K562 (cell line): Measurements from ENCODE around the gene ROM1. TPM values are rescaled to one million over a fixed set of nuclear protein-coding genes. Genes with fewer than 3 reads are reported as not detected.

Experiments used
- ARID1B ChIP-seq: fragments of 450-650 bp; IDR thresholded peaks from 2 replicates; pipeline ENCODE4 v1.6.1; 2016; ENCODE audit warnings: antibody characterized with exemption, mild to moderate bottlenecking, inconsistent platforms
- CGGBP1 ChIP-seq: fragments of 250-450 bp; sonication (Bioruptor Pico); IDR thresholded peaks from 2 replicates; pipeline ENCODE4 v1.9.0; 2021; ENCODE audit warnings: mild to moderate bottlenecking
- CREB3L1 ChIP-seq: fragments of 450-650 bp; IDR thresholded peaks from 2 replicates; pipeline ENCODE4 v1.6.1; 2014; ENCODE audit warnings: low read depth, mild to moderate bottlenecking, moderate library complexity, borderline replicate concordance
- E2F1 ChIP-seq: sonication (generic); formaldehyde crosslinking; IDR thresholded peaks from 2 replicates; pipeline ENCODE4 v1.8.1; 2023; ENCODE audit warnings: mild to moderate bottlenecking, missing genetic modification reagents, moderate library complexity
- ID3 ChIP-seq, 2 experiments: fragments of 250-450 bp in 1 of 2; fragments of 450-650 bp in 1 of 2; sonication (Bioruptor Pico) in 1 of 2; IDR thresholded peaks; 2 replicates each; pipeline versions ENCODE4 v1.6.1 to v1.8.0; 2016 to 2021; ENCODE audit warnings: mild to moderate bottlenecking in 2 of 2, moderate library complexity in 2 of 2, missing compliant biosample characterization in 1 of 2, missing genetic modification characterization in 1 of 2
- KDM5B ChIP-seq: fragments of 200-600 bp; sonication (generic); IDR thresholded peaks from 2 replicates; pipeline ENCODE4 v1.6.1; 2012; ENCODE audit warnings: low read depth, mild to moderate bottlenecking, moderate library complexity, low read length, control low read depth, inconsistent platforms; ENCODE audit not compliant: insufficient replicate concordance
- MTF1 ChIP-seq: fragments of 250-450 bp; sonication (Bioruptor Pico); IDR thresholded peaks from 2 replicates; pipeline ENCODE4 v1.9.0; 2021; ENCODE audit warnings: moderate library complexity, mild to moderate bottlenecking, inconsistent platforms, borderline replicate concordance
- NR2C1 ChIP-seq, 2 experiments: fragments of 450-650 bp; IDR thresholded peaks; 2 replicates each; pipeline ENCODE4 v1.6.1; 2017; ENCODE audit warnings: mild to moderate bottlenecking in 2 of 2, antibody characterized with exemption in 1 of 2, inconsistent platforms in 1 of 2, missing compliant biosample characterization in 1 of 2, missing genetic modification characterization in 1 of 2
- TFAP4 ChIP-seq: sonication (generic); formaldehyde crosslinking; IDR thresholded peaks from 2 replicates; pipeline ENCODE4 v1.8.0; 2022; ENCODE audit warnings: missing genetic modification reagents, mild to moderate bottlenecking, moderate library complexity, borderline replicate concordance
- ZNF318 ChIP-seq, 2 experiments: fragments of 450-650 bp; IDR thresholded peaks; 2 replicates each; pipeline ENCODE4 v1.6.1; 2016; ENCODE audit warnings: mild to moderate bottlenecking in 2 of 2, borderline replicate concordance in 1 of 2, low read depth in 1 of 2, moderate library complexity in 1 of 2
- ZZZ3 ChIP-seq: fragments of 450-650 bp; IDR thresholded peaks from 2 replicates; pipeline ENCODE4 v1.6.1; 2016; ENCODE audit warnings: antibody characterized with exemption, mild to moderate bottlenecking, moderate library complexity
- polyA plus RNA-seq, 8 experiments: library from polyadenylated mRNA; depleted of rRNA in 4 of 8; stranded (reverse) in 5 of 8; unstranded in 3 of 8; fragments of >200 nt; fragmentation: Nextera tagmentation in 2 of 8; fragmentation: Illumina TruSeq in 1 of 8; extraction: Ambion mirVana in 2 of 8; extraction: Trizol in 1 of 8; gene quantifications; 2 replicates each; pipeline versions ENCODE4 v1.2.1 to v1.2.3, GENCODE V29; 2011 to 2014; ENCODE audit warnings: inconsistent platforms in 1 of 8, missing spikeins in 1 of 8
- total RNA-seq, 7 experiments: library from RNA; depleted of rRNA in 6 of 7; stranded (reverse); fragments of >200 nt in 6 of 7; fragmentation: Illumina TruSeq in 2 of 7; extraction: Trizol in 2 of 7; gene quantifications; 2 replicates each; pipeline versions ENCODE4 v1.2.1 to v1.2.3, GENCODE V29; 2011 to 2021; ENCODE audit warnings: low replicate concordance in 1 of 7

The ROM1 gene
- total and polyA plus RNA-seq, 9 of the 15 experiments (the other 6 are each of a cell fraction or from before 2014, with no cell fraction given), result 0.75 to 4.0 (median 2.6) TPM

GRCh38 chr11:62573592-62574362 lies 39.3 kb upstream of the ROM1 start, which contains the start of gene EEF1G (continued):
- TF ChIP-seq ID3 (CRISPR knock-in tag; IDR thresholded peaks at IDR 0.05) (no peak), ID3 (tag; IDR thresholded peaks at IDR 0.05) (no peak), E2F1 (CRISPR knock-in tag) (0 out of 2 replicates have a peak, but pooled peaks have one; percentile 34), KDM5B (peak; percentile 90), CGGBP1 (0 out of 2 replicates have a peak, but pooled peaks have one; percentile 21), ZNF318 (IDR thresholded peaks at IDR 0.05; ENCODE audit: borderline replicate concordance in 1 of 2, low read depth in 1 of 2) (peak in 1 of 2 experiments; percentile 83; a peak in 2 of 4 replicates), ARID1B (peak; percentile 27; the same call in 1 of the 2 replicates), NR2C1 (IDR thresholded peaks at IDR 0.05) (peak; percentile 7; the same call in 1 of the 2 replicates), NR2C1 (tag; IDR thresholded peaks at IDR 0.05) (no peak), CREB3L1 (peak; percentile 100), ZZZ3 (peak; percentile 97), MTF1 (CRISPR knock-in tag) (no peak), TFAP4 (CRISPR knock-in tag) (peak; percentile 82)
